Stomach (tissue), 9 donors: ENCODE results near the gene MED31. TPM values are rescaled to one million over a fixed set of nuclear protein-coding genes. Genes with fewer than 3 reads are reported as not detected.

Source experiments
- DNase-seq, 2 donors: peaks; one replicate each; pipeline versions ENCODE4 v3.0.0 to v3.0.0-alpha.2; 2013 to 2019
- H3K27ac ChIP-seq, 5 donors: fragments of 200-600 bp in 4 of 5; sonication (generic) in 4 of 5; one replicate each; pipeline ENCODE4 v1.5.1; 2013 to 2019; ENCODE audit warnings: mild to moderate bottlenecking in 1 of 5, moderate library complexity in 1 of 5
- H3K27me3 ChIP-seq, 3 donors: fragments of 200-600 bp; sonication (generic); one replicate each; pipeline ENCODE4 v1.5.1; 2017 to 2019; ENCODE audit warnings: mixed run types in 1 of 3
- H3K36me3 ChIP-seq, 4 donors: fragments of 200-600 bp; sonication (generic); 1 replicate in 3 of 4; 2 replicates in 1 of 4; pipeline ENCODE4 v1.5.1; 2016 to 2019
- H3K4me1 ChIP-seq, 4 donors: fragments of 200-600 bp; sonication (generic); one replicate each; pipeline ENCODE4 v1.5.1; 2016 to 2019
- H3K4me3 ChIP-seq, 4 donors: fragments of 200-600 bp; sonication (generic) in 3 of 4; one replicate each; pipeline ENCODE4 v1.5.1; 2016 to 2019; ENCODE audit warnings: mild to moderate bottlenecking in 1 of 4
- H3K9me3 ChIP-seq, 4 donors: fragments of 200-600 bp; sonication (generic); one replicate each; pipeline ENCODE4 v1.5.1; 2016 to 2019
- CTCF ChIP-seq, 7 experiments: fragments of 450-650 bp in 4 of 7; fragments of 200-600 bp in 3 of 7; sonication (generic) in 3 of 7; IDR thresholded peaks; one replicate each; pipeline ENCODE4 v1.5.1; 2016 to 2019; ENCODE audit warnings: antibody characterized with exemption in 7 of 7, control low read depth in 2 of 7, mild to moderate bottlenecking in 1 of 7
- EP300 ChIP-seq: sonication (generic); formaldehyde crosslinking; IDR thresholded peaks from one replicate; pipeline ENCODE4 v1.6.1; 2017; ENCODE audit warnings: antibody characterized with exemption
- POLR2A ChIP-seq, 4 donors: fragments of 450-650 bp; IDR thresholded peaks; one replicate each; pipeline ENCODE4 v1.6.1; 2016; ENCODE audit warnings: antibody characterized with exemption in 4 of 4, control low read depth in 2 of 4, mild to moderate bottlenecking in 1 of 4, moderate library complexity in 1 of 4
- POLR2AphosphoS5 ChIP-seq, 3 donors: sonication (generic); formaldehyde crosslinking; IDR thresholded peaks; one replicate each; pipeline ENCODE4 v1.6.1; 2016; ENCODE audit warnings: antibody characterized with exemption in 3 of 3
- WGBS, 5 donors: extraction: QIAGEN DNeasy Blood & Tissue Kit in 3 of 5; methylation state at CpG; one replicate each; pipeline versions ENCODE4 v1.1.5 to v1.1.7; 2013 to 2018; 5-methylcytosine and 5-hydroxymethylcytosine counted together
- intact Hi-C: fragments of 100-400 bp; cut with DNase I; formaldehyde crosslinking; loops from one replicate; pipeline ENCODE4 v1.15.1; 2023; ENCODE audit warnings: low total_unique reads
- polyA plus RNA-seq, 3 donors: library from polyadenylated mRNA; stranded (reverse); fragments of 200-250 nt; gene quantifications; one replicate each; pipeline ENCODE4 v1.2.3, GENCODE V29; 2013
- total RNA-seq, 5 donors: library from RNA; depleted of rRNA; stranded (reverse); fragments of >200 nt; gene quantifications; one replicate each; pipeline versions ENCODE4 v1.1.0 to v1.2.3, GENCODE V29; 2014 to 2016
- donor health status: healthy with polysubstance abuse.
- donor health status: Bipolar disorder and iron deficiency.
- donor health status: healthy.

The MED31 gene
- total and polyA plus RNA-seq, 8 donors: 1.4 to 28.4 (median 12.7) TPM; not detected in 1

DNA sequence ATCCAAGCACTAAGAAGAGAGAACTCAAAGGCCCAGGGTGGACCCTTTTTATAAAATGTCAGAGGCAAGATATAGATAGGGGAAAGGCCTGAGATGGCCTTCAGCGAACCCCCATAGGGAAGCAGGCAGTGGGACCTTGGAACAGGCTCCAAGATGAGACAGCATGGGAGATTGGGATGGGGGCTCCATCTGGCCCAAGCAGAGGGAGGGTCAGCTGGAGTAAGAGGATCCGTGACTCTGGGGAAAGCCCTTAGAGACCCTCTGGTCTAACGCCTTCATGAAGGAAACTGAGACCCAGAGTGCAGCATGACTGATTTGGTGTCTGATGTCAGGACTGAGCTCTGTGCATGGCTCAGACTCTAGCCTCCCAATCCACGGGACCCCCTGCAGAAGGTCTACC lies 30.9 kb upstream of the MED31 start:
- H3K27me3 ChIP-seq: peaks cover 0 to 63% (median 3%) of the 10 kb centered on the region in 3 donors
- no peaks in the 10 kb centered on the region for H3K9me3 ChIP-seq
- no peak overlapping the region for H3K4me3 ChIP-seq
- DNase-seq: no peak
- TF ChIP-seq EP300 (no peak), CTCF (IDR thresholded peaks at IDR 0.05) (no peak), POLR2A (IDR thresholded peaks at IDR 0.05) (no peak), POLR2AphosphoS5 (IDR thresholded peaks at IDR 0.05) (no peak)
- WGBS, 5 donors: 88 to 97% (median 90%) methylated on average over 4 of the region's 4 CpGs
- H3K27ac ChIP-seq: no peak overlapping the region
- no peaks in the 10 kb centered on the region for H3K36me3 ChIP-seq
- intact Hi-C loops: no loop called here
- peaks cover 10 to 20% (median 16%) of the 10 kb centered on the region in 4 donors for H3K4me1 ChIP-seq

- Histone ChIP-seq H3K4me1 (peaks cover 10 to 27% (median 23%) of the 10 kb centered on the region in 4 donors), H3K4me3 (no peak overlapping the region), H3K27me3 (peaks cover 0 to 63% (median 3%) of the 10 kb centered on the region in 3 donors), H3K9me3 (no peaks in the 10 kb centered on the region), H3K27ac (no peak overlapping the region), H3K36me3 (no peaks in the 10 kb centered on the region)
- intact Hi-C loops: no loop called here
- 68 to 86% (median 79%) methylated on average over 5 of the region's 5 CpGs for WGBS, 5 donors
- no peak for DNase-seq
- TF ChIP-seq CTCF (IDR thresholded peaks at IDR 0.05): no peak
- no peak for TF ChIP-seq POLR2A (IDR thresholded peaks at IDR 0.05)
- TF ChIP-seq POLR2AphosphoS5 (IDR thresholded peaks at IDR 0.05): no peak
- TF ChIP-seq EP300: no peak
Observed at GRCh38 chr17:6681671-6682070, 30.3 kb upstream of the MED31 start.

- 44 to 62% (median 53%) methylated on average over 4 of the region's 4 CpGs for WGBS, 5 donors
- no peak for DNase-seq
- H3K27me3 ChIP-seq: peaks cover 0 to 64% (median 3%) of the 10 kb centered on the region in 3 donors
- no peak overlapping the region for H3K4me3 ChIP-seq
- H3K27ac ChIP-seq: no peak overlapping the region
- intact Hi-C loops: no loop called here
- peaks cover 10 to 32% (median 25%) of the 10 kb centered on the region in 4 donors for H3K4me1 ChIP-seq
- H3K36me3 ChIP-seq: no peaks in the 10 kb centered on the region
- H3K9me3 ChIP-seq: no peaks in the 10 kb centered on the region
- TF ChIP-seq EP300: no peak
- TF ChIP-seq CTCF (IDR thresholded peaks at IDR 0.05): no peak
- no peak for TF ChIP-seq POLR2A (IDR thresholded peaks at IDR 0.05)
- TF ChIP-seq POLR2AphosphoS5 (IDR thresholded peaks at IDR 0.05): no peak
Observed at GRCh38 chr17:6681176-6681575, 29.8 kb upstream of the MED31 start.

DNA sequence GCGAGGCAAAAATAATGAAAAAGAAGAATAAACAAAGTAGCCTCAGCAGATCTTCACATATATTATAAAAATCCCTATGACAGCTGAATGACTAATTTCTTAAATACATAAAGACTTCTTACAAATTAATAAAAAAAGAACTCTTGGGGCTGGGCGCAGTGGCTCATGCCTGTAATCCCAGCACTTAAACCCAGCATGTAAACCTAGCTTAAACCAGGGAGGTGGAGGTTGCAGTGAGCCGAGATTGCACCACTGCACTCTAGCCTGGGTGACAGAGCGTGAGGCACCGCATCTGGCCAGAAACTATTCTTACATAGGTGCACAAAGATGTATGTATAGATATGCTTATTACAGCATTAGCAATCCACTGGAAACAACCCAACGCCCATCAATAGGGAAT lies 27.8 kb upstream of the MED31 start:
- Histone ChIP-seq H3K4me3 (no peak overlapping the region), H3K9me3 (no peaks in the 10 kb centered on the region), H3K27ac (no peak overlapping the region), H3K36me3 (no peaks in the 10 kb centered on the region), H3K27me3 (peaks cover 0 to 47% (median 3%) of the 10 kb centered on the region in 3 donors), H3K4me1 (peaks cover 10 to 32% (median 22%) of the 10 kb centered on the region in 4 donors)
- TF ChIP-seq POLR2AphosphoS5 (IDR thresholded peaks at IDR 0.05) (no peak), EP300 (no peak), POLR2A (IDR thresholded peaks at IDR 0.05) (no peak), CTCF (IDR thresholded peaks at IDR 0.05) (no peak)
- DNase-seq: no peak
- 77 to 91% (median 82%) methylated on average over 6 of the region's 6 CpGs for WGBS, 5 donors
- intact Hi-C loops: no loop called here
